Activated CD8-positive, alpha-beta T cell treated with anti-CD3 and anti-CD28 coated beads for 36 hours (primary cell): Measurements from ENCODE around the gene SPATS1. TPM values are rescaled to one million over a fixed set of nuclear protein-coding genes. Genes with fewer than 3 reads are reported as not detected.
"Not testable (repeated sequence)": the region's sequence is repeated elsewhere in the genome, so short reads cannot be mapped to it uniquely, and the experiment has no call there.

ENCODE experiments used
- ATAC-seq: fragments of 200-7000 bp; cut with Tn5 transposase; one replicate; pipeline ENCODE4 v1.10.0; 2021; ENCODE audit warnings: mild to moderate bottlenecking, moderate library complexity
- CTCF ChIA-PET: fragments of 350-600 bp; sonication (Branson Sonifier 250); formaldehyde crosslinking; loops from one replicate; lab custom pipeline; 2021; ENCODE audit warnings: antibody characterized with exemption; lab: Charles Lee
- POLR2A ChIA-PET: fragments of 350-600 bp; sonication (Branson Sonifier 250); formaldehyde crosslinking; loops from one replicate; lab custom pipeline; 2021; ENCODE audit warnings: antibody characterized with exemption; lab: Charles Lee
- DNase-seq: peaks from one replicate; pipeline ENCODE4 v3.0.0-alpha.2; 2020
- H3K27ac Mint-ChIP-seq: one replicate; pipeline ENCODE4 v1.8.0; 2021; ENCODE audit warnings: mild to moderate bottlenecking, mixed read lengths
- H3K27me3 Mint-ChIP-seq: one replicate; pipeline ENCODE4 v1.8.0; 2021; ENCODE audit warnings: mixed read lengths
- H3K36me3 Mint-ChIP-seq: one replicate; pipeline ENCODE4 v1.8.0; 2021; ENCODE audit warnings: low read depth, mixed read lengths
- H3K4me1 Mint-ChIP-seq: one replicate; pipeline ENCODE4 v1.8.0; 2021; ENCODE audit warnings: low read depth, mixed read lengths
- H3K4me3 Mint-ChIP-seq: one replicate; pipeline ENCODE4 v1.8.0; 2021; ENCODE audit warnings: mild to moderate bottlenecking, moderate library complexity, mixed read lengths
- H3K9me3 Mint-ChIP-seq: one replicate; pipeline ENCODE4 v1.8.0; 2021; ENCODE audit warnings: mixed read lengths
- CTCF ChIP-seq: fragments of 200-600 bp; IDR thresholded peaks from one replicate; pipeline ENCODE4 v1.8.0; 2022; ENCODE audit warnings: antibody characterized with exemption, mild to moderate bottlenecking
- intact Hi-C: fragments of 100-400 bp; cut with micrococcal nuclease; formaldehyde crosslinking; loops from one replicate; pipeline ENCODE4 v1.10.0; 2022
- total RNA-seq, 2 experiments: library from RNA; stranded (reverse); gene quantifications; one replicate each; pipeline ENCODE4 v1.2.3, GENCODE V29; 2021

The SPATS1 gene
- total RNA-seq, 2 experiments from 2014 or later: not detected

DNA sequence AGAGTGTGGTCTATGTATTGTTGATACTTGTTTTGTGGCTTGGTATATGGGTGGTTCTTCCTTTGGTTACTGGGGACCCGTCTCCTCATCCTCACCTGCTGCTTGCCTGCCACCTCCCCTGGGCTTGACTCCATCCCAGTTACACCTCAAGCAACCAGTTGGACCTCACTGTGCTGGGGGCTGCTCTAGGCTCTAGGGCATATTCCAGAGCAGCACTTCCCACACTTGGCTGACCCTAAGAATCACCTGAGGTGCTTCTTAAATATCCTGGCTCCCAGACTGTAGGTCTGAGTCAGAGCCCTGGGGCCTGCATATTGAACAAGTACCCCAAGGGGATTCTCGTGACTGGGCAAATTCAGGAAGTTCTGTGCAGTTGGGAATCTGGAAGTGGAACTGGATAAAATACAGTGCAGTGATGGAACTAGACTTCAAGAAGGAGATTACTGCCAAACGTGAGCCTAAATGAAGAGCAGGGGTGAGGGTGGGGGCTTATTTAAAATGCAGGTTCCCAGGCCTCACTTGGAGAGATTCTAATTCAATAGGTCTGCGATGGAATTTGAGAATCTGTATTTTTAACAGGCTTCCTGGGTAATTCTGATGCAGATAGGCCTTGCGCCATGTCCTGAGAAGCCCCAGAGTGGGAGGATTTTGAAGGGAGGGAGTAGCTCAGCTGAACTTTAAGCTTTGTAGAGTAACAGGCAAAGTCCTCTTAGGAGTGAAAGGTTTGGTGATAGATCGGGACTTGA, 7.6 kb downstream of the SPATS1 start:
- no peak for ATAC-seq
- no peak for DNase-seq
- Mint-ChIP-seq H3K27ac (no peak overlapping the region), H3K36me3 (no peaks in the 10 kb centered on the region), H3K27me3 (peaks cover 6% of the 10 kb centered on the region), H3K4me1 (no peaks in the 10 kb centered on the region), H3K9me3 (no peaks in the 10 kb centered on the region), H3K4me3 (no peak overlapping the region)
- ChIA-PET POLR2A (no interaction called here), CTCF (interaction anchor here (0.7 to 1.7 kb wide), 2 partner anchors 12 to 350 kb away, joined by 3 read pairs; no protein-coding TSS in a partner anchor)
- intact Hi-C loops: no loop called here
- TF ChIP-seq CTCF: no peak

DNA sequence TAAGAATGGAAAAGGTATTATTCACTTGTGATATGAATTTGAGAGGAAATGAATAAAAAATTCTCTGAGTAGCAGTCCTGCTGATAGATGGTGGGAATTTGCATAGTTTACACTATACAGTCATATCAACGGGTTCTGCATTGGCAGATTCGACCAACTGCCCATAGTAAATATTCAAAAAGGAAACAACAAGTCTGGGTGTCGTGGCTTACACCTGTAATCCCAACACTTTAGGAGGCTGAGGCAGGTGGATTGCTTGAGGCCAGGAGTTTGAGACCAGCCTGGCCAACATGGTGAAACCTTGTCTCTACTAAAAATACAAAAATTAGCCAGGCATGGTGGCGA, 8.2 kb downstream of the SPATS1 start:
- H3K4me3 Mint-ChIP-seq, POLR2A ChIA-PET, H3K9me3 Mint-ChIP-seq, H3K36me3 Mint-ChIP-seq, ATAC-seq, H3K27ac Mint-ChIP-seq, H3K4me1 Mint-ChIP-seq, H3K27me3 Mint-ChIP-seq, DNase-seq, intact Hi-C loops: not testable (repeated sequence)
- CTCF ChIA-PET: interaction anchor here (0.7 to 1.7 kb wide), 2 partner anchors 12 to 350 kb away, joined by 3 read pairs; no protein-coding TSS in a partner anchor

DNA sequence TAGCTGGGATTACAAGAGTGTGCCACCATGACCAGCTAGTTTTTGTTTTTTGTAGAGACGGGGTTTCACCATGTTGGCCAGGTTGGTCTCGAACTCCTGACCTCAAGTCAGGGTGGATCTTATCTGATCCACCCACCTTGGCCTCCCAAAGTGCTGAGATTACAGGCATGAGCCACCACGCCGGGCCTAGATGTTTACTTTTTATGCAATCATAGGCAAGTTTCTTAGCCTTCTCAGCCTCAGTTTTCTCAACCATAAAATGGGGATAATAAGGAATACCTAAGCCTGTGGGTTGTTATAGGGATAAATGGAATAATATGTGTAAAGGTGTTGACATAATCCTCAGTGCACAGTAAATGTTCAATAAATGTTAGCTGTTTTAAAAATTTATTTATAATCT, 9.8 kb downstream of the SPATS1 start:
- intact Hi-C loops: no loop called here
- Mint-ChIP-seq H3K36me3 (no peaks in the 10 kb centered on the region), H3K4me1 (no peaks in the 10 kb centered on the region), H3K27me3 (no peaks in the 10 kb centered on the region), H3K4me3 (no peak overlapping the region), H3K27ac (no peak overlapping the region), H3K9me3 (no peaks in the 10 kb centered on the region)
- ChIA-PET CTCF (interaction anchor here (0.7 to 1.3 kb wide), 3 partner anchors 38 to 83 kb away, joined by 3 read pairs; partner anchors contain the start of gene AARS2), POLR2A (no interaction called here)
- TF ChIP-seq CTCF: no peak
- DNase-seq (no peak), ATAC-seq (no peak)

DNA sequence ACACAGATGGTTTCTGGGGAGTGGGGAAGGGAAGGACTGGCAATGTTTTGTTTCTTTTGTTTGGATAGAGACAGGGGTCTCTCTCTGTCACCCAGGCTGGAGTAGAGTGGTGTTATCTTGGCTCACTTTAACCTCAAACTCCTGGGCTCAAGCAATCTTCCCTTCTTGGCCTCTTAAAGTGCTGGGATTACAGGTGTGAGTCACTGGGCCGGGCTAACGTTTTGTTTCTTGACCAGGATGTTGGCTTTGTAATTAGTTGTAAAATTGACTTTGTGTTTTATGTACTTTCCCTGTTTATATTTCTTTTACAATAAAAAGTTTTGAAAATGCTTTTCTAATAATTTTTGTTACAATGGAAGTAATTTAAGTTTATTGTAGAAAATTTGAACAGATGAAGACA, 10.9 kb downstream of the SPATS1 start:
- ChIA-PET CTCF (no interaction called here), POLR2A (no interaction called here)
- no peak for DNase-seq
- intact Hi-C loops: no loop called here
- no peaks in the 10 kb centered on the region for H3K36me3 Mint-ChIP-seq
- no peaks in the 10 kb centered on the region for H3K27me3 Mint-ChIP-seq
- no peak overlapping the region for H3K4me3 Mint-ChIP-seq
- no peak overlapping the region for H3K27ac Mint-ChIP-seq
- TF ChIP-seq CTCF: no peak
- H3K9me3 Mint-ChIP-seq: no peaks in the 10 kb centered on the region
- no peaks in the 10 kb centered on the region for H3K4me1 Mint-ChIP-seq
- no peak for ATAC-seq

GRCh38 chr6:44355640-44356039, 13.2 kb downstream of the SPATS1 start:
- Mint-ChIP-seq H3K4me1 (no peaks in the 10 kb centered on the region), H3K9me3 (no peaks in the 10 kb centered on the region), H3K4me3 (no peak overlapping the region), H3K27me3 (peaks cover 3% of the 10 kb centered on the region), H3K27ac (no peak overlapping the region), H3K36me3 (no peaks in the 10 kb centered on the region)
- CTCF ChIA-PET: no interaction called here
- no peak for TF ChIP-seq CTCF
- POLR2A ChIA-PET: no interaction called here
- ATAC-seq: no peak
- intact Hi-C loops: no loop called here
- no peak for DNase-seq
